AG09309 (cell line): Measurements from ENCODE around the gene NF1.

Experiments used
- DNase-seq: peaks from one replicate; pipeline ENCODE4 v3.0.0-alpha.2; 2010; ENCODE audit warnings: low read depth
- H3K4me3 ChIP-seq: 2 replicates; pipeline ENCODE4 v1.5.1; 2011; ENCODE audit warnings: mild to moderate bottlenecking, low read depth, low read length, moderate library complexity; ENCODE audit not compliant: control insufficient read depth
- TF ChIP-seq, protein P1 (sequence below): IDR thresholded peaks from 2 replicates; pipeline ENCODE4 v1.5.1; 2011; ENCODE audit warnings: mild to moderate bottlenecking, low read depth, low read length, inconsistent platforms; ENCODE audit not compliant: insufficient read depth, control insufficient read depth; ENCODE audit errors: missing control alignments

Gene NF1

DNA sequence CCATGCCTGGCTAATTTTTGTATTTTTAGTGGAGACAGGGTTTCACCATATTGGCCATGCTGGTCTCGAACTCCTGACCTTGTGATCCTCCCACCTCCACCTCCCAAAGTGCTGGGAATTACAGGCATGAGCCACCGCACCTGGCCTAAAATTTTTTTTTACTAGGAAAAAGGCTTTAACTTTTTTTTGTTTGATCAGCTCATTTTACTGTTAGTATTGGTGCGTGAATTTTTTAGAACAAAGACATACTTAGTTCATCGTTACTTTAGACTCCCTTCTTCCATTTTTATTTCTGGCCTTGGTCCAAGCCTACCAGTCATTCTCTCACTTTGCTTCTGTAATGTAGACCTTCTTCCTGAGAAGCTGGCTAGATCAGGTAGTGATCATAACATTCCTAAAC, 271.3 kb downstream of the NF1 start:
- DNase-seq = no peak
- TF ChIP-seq, protein P1, sequence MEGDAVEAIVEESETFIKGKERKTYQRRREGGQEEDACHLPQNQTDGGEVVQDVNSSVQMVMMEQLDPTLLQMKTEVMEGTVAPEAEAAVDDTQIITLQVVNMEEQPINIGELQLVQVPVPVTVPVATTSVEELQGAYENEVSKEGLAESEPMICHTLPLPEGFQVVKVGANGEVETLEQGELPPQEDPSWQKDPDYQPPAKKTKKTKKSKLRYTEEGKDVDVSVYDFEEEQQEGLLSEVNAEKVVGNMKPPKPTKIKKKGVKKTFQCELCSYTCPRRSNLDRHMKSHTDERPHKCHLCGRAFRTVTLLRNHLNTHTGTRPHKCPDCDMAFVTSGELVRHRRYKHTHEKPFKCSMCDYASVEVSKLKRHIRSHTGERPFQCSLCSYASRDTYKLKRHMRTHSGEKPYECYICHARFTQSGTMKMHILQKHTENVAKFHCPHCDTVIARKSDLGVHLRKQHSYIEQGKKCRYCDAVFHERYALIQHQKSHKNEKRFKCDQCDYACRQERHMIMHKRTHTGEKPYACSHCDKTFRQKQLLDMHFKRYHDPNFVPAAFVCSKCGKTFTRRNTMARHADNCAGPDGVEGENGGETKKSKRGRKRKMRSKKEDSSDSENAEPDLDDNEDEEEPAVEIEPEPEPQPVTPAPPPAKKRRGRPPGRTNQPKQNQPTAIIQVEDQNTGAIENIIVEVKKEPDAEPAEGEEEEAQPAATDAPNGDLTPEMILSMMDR = no peak
- no peak overlapping the region for H3K4me3 ChIP-seq

DNA sequence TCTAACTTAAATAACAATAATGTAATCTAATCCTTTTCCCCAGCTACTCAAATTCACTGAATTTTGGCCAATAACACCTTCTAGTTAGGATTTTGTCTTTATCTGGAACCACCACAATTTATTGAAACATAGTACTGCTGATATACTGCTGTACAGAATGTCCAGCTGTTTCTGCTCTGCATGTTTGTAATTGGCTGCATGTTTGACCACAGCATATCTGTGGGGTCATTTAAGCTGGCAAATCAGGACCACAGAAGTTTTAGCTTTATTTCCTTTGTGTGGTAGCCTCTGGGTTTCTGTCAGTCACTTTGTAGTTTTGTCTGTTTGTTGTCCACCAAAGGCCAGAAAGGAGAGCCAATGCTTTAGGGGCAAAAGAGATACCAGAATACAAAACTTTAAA, 274.5 kb downstream of the NF1 start:
- TF ChIP-seq, protein P1 = no peak
- H3K4me3 ChIP-seq = no peak overlapping the region
- no peak for DNase-seq

DNA sequence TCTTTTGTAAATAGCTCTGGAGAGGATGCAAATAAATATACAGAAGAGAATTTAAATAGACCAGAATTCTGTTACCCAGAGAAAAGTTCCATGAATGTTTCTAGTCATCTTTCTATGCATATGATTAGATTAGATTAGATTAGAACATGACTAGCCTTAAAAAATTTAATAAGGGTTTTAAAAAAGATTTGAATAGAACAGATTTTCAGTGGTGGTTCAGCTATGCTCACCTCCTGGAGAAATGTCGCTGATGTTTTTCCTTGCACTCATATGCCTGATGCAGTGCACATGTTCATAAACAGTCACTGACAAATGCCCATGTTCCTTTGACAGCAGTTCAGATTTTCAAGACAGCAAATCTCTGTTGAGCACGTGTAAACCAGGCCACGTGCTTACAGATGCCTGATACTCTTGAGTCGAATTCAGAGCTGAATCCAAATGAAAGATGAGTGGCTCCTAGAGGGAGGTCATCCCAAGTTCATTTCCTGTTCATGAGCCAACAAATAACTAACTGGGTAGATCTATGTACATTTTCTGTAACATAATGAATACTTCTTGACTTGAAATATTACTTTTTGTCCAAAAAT, 276.8 kb downstream of the NF1 start:
- H3K4me3 ChIP-seq = no peak overlapping the region
- no peak for DNase-seq
- TF ChIP-seq, protein P1 = no peak

DNA sequence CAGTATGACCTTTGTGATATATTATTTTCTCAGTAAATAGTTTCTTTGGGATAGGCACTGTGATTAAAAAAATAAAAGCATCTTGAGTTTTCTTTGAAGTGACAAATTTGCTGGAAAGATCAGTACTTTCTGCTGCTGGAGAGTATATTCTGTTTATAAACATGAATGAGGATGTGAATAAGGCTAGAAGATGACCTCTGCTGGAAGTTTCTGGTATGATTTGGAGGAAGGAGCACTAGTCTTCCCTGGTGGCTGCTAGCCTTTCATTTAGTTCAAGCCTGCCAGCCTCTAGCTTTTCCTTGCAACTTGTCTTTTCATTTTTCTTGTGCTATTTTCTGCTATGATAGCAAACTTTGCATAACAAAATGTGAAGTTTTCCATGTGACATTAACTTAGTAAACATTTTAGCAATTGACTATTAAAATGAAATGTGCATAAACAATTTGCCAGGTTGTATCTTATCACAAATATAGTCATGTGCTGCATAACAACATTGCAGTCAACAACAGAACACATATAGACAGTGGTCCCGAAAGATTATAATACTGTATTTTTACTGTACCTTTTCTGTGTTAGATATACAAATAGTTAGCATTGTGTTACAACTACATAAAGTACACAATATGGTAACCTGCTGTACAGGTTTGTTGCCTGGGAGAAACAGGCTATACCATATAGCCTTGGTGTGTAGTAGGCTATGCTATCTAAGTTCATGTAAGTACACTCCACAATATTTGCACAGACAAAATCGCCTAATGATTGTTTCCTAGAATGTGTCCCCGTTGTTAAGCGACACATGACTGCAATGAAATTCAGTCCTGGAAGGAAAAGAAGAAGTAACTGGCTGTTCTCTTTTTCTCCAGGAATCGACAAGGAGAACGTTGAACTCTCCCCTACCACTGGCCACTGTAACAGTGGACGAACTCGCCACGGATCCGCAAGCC, 278.6 kb downstream of the NF1 start:
- peak; percentile 32 for DNase-seq
- TF ChIP-seq, protein P1 = peak; percentile 67
- no peak overlapping the region for H3K4me3 ChIP-seq

DNA sequence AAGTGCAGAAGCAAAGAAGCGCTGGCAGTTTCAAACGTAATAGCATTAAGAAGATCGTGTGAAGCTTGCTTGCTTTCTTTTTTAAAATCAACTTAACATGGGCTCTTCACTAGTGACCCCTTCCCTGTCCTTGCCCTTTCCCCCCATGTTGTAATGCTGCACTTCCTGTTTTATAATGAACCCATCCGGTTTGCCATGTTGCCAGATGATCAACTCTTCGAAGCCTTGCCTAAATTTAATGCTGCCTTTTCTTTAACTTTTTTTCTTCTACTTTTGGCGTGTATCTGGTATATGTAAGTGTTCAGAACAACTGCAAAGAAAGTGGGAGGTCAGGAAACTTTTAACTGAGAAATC, 279.3 kb downstream of the NF1 start:
- no peak overlapping the region for H3K4me3 ChIP-seq
- TF ChIP-seq, protein P1 = no peak
- DNase-seq = no peak

DNA sequence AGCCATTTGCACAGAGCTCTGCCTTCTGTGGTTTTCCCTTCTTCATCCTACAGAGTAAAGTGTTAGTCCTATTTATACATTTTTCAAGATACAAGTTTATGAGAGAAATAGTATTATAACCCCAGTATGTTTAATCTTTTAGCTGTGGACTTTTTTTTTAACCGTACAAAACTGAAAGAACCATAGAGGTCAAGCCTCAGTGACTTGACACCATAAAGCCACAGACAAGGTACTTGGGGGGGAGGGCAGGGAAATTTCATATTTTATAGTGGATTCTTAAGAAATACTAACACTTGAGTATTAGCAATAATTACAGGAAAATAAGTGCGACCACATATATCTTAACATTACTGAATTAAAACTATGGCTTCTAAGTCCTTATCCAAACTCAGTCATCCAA, 279.7 kb downstream of the NF1 start:
- no peak for DNase-seq
- no peak overlapping the region for H3K4me3 ChIP-seq
- TF ChIP-seq, protein P1 = no peak
